AG08395 (cell line): ENCODE data around the gene EFCAB5.
A peak's percentile ranks its signal among the peaks of the same experiment; 100 is the strongest.
"Not testable (repeated sequence)": the region's sequence is repeated elsewhere in the genome, so short reads cannot be mapped to it uniquely, and the experiment has no call there.

Source experiments
- DNase-seq: peaks from one replicate; pipeline ENCODE4 v3.0.0; 2012; ENCODE audit warnings: mixed read lengths, low spot score

Gene EFCAB5

DNA sequence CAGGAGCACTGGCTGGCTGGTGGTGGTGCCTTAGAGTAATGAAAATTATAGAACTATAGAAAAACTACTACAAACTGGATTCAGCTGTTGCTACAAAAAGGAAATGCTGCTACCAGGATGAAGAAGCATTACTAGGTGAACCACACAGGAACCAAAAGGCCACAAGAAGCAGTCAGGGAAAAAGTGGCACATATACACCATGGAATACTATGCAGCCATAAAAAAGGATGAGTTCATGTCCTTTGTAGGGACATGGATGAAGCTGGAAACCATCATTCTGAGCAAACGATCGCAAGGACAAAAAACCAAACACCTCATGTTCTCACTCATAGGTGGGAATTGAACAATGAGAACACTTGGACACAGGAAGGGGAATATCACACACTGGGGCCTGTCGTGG lies 5.5 kb upstream of the EFCAB5 start:
- not testable (repeated sequence) for DNase-seq

DNA sequence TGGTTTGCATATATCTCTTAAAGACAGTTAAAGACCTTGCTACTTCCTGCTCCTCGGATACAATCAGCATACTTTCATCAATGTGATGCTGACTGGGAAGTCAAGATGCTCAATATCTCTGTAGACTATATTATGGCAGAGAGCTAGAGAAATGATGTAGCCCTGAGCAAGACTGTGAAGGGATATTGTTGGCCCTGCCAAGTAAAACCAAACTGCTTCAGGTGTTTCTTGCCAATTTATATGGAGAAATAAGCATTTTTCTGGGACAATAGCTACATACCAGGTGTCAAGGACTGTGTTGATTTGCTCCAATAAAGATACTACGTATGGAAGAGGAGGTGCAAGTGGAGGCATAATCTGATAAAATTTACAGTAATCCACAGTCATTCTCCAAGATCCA lies 4.7 kb upstream of the EFCAB5 start:
- DNase-seq: no peak

DNA sequence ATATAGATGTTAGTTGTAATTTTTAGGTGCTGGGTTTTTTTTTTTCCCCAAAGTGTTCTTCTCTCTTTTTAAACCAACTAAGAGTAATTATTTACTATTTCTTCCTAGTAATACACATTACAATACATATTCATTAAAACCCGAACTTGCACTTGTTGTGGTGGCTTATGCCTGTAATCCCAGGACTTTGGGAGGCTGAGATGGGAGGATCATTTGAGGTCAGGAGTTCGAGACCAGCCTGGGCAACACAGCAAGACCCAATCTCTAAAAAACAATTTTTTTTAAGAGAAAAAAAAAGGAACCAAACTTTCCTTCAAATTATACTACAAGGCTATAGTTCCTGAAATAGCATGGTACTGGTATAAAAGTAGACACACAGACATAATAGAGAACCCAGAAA lies 3.8 kb downstream of the EFCAB5 start:
- DNase-seq: no peak

DNA sequence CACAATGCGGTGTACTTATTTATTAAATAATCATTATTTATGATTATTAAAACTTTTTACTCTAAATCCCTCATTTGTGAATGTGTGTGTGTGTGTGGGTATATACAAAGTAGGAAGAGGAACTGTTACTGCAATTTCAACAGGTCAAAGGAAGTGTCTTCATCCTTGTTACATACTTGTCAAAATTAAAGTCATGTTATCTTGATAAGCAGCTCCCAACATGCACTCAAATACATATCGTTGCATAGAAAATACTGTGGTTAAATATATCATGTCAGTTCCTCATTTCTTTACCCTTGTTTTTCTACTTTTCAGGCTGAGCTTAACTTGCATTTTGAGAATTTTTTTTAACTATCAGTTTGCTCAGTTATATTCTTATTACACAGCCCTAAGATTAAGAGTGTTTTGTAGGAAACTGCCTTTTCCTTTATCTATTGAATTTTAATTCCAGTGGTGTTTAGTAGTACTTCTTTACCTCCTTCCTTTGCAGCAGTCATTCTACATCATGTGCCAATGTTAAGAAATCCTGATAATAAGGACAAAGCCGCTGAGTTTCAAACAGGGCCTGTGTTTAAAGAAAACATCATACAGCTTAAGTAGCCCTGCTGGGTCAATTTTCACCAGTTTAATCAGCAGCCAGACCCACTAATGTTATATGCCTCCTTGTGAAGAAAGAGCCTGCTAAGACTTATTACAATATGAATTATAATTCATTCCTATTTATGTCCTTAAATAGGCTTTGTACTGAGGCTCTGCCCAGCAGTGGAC lies 7.2 kb downstream of the EFCAB5 start:
- no peak for DNase-seq

DNA sequence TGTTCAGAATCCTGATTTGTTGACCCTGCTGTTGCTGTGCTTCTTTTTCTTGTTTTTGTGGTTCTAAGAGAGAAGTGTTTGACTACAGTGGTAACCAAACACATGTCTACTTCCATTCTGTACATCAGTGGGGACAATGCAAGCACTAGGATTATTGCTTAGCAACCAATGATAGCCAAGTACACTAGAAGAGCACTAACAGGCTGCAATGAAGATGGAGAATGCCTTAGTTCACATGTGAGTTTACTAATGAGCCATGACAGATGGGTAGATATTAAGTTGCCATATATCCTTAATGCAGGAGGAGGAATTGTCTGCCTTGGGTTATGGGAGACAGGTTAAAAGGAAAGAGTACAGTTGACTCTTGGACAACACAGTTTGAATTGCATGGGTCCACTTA lies 8.3 kb downstream of the EFCAB5 start:
- DNase-seq: no peak

DNA sequence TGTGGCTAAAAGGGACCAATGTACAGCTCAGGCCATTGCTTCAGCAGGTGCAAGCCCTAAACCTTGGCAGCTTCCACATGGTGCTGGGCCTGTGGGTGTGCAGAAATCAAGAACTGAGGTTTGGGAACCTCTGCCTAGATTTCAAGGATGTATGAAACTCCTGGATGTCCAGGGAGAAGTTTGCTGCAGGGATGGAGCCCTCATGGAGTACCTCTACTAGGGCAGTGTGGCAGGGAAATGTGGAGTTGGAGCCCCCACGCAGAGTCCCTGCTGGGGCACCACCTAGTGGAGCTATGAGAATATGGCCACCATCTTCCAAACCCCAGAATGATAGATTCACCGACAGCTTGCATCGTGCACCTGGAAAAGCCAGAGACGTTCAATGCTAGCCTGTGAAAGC lies 13.0 kb downstream of the EFCAB5 start:
- DNase-seq: no peak

DNA sequence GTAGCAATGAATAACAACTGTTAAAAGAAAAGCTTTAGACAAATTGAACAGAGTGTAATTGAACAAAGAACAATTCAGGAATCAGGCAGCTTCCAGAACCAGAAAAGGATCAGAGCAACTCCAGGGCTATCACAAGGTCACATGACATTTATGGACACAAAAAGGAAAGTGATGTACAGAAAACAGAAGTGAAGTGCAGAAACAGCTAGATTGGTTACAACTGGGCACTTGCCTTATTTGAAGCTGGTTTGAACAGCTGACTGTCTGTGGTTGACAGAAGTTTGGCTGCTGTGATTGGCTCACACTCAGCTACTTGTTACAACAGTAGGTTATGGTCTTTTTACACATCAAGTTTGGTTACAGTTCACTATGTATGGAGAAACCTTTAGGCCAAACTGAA lies 14.8 kb downstream of the EFCAB5 start:
- DNase-seq: no peak

DNA sequence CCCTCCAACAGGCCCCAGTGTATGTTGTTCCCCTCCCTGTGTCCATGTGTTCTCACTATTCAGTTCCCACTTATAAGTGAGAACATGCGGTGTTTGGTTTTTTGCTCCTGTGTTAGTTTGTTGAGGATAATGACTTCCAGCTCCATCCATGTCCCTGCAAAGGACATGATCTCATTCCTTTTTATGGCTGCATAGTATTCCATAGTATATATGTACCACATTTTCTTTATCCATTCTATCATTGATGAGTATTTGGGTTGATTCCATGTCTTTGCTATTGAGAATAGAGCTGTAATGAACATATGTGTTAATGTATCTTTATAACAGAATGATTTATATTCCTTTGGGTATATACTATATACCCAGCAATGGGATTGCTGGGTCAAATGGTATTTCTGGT lies 16.1 kb downstream of the EFCAB5 start:
- DNase-seq: not testable (repeated sequence)

DNA sequence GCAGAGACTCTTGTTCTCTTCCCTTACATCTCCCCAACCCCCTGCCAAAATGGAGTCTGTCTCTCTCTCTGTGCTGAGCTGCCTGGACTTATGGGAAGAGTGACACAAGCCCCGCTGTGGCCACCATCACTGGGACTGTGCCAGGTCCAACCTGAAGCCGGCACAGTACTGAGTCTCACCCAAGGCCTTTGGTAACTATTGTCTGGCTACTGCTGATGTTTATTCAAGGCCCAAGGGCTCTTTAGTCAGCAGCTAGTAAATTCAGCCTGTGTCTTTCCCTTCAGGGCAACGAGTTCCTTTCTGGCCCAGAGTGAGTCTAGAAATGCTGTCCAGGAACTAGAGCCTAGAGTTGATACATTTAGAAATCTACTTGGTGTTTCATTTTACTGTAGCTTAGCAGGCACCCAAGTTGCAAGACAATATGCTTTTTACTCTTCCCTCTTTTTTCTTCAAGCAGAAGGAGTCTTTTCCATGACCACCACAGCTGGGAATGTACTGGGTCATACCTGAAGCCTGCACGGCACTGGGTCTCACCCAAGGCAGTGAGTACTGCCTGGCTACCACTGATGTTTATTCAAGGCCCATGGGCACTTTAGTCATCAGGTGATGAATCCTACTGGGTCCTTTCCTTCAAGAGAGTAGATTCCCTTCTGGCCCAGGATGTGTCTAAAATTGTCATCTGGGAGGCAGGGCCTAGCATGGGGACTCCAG lies 17.7 kb downstream of the EFCAB5 start:
- no peak for DNase-seq

DNA sequence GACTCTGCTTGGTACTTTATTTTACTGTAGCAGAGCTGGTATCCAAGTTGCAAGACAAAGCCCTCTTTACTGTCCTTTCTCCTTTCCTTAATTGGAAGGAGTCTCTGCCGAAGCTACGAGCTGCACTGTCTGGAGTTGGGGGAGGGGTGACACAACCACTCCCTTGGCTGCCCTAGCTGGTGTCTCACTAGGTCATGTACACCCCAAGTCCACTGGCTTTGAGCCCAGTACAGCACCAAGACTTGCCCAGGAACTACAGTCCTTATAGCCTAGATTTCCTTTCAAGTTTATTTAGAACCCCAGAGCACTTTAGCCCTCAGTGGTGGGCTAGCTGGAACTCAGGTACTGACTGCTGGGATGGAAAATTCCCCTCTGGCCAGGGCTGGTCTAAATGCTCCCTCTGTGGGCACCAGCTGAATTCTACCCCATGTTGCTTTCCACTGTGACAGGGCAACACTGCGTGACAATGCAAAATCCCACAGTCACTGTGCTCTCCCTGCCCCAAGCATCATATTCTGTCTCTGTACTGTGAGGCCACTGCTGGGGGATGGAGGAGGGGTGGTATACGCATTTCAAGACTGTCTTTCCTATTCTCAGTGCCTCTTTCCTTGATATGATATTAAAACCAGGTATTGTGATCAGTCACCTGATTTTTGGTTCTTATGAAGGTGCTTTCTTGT lies 18.4 kb downstream of the EFCAB5 start:
- no peak for DNase-seq

DNA sequence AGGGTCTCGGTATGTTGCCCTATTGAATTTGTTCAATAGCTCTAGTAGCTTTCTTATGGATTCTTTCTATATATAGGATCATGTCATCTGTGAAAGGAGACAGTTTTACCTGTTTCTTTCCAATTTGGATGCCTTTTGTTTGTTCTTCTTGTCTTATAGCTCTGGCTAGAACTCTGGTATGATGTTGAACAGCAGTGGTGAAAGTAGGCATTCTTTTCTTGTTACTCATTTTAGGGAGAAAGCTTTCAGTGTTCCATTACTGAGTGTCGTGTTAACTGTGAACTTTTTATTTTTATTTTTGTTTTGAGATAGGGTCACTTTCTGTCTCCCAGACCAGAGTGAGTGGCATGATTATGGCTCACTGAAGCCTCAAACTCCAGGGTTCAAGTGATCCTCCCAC lies 21.2 kb downstream of the EFCAB5 start:
- no peak for DNase-seq

DNA sequence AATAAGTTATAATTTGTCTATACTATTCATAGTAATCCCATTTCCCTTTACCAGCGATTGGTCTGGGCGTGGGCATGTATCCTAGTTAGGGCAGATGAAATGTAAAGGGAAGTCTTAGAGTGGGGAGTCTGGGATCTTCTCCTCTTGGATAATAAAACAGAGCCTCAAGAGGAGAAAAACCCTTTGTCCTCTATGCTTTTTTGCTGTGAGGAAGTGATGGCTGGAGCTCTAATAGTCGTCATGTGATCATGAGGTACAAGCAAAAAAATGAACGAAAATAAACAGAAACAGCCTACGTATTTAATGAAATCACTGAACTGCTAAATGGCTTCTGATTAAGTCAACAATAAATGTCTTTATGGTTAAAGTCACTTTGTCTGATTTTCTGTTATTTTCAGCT lies 26.8 kb downstream of the EFCAB5 start:
- no peak for DNase-seq

DNA sequence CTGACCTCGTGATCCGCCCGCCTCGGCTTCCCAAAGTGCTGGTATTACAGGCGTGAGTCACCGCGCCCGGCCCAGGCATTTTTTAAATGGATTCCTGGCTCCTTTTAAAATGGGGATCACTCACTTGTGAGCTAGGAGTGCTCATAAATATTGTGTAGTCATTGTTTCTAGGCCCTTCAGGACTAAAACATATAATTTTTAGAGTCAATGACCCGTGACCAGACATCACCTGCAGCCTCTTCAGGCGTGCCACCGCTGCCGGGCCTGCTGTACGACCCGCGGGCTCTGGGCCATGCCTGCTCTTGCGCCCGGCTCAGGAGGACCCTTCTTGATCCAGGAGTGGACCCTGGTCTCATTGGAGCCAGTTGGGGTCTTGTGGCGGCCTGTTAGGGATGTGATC lies 30.8 kb downstream of the EFCAB5 start:
- no peak for DNase-seq

DNA sequence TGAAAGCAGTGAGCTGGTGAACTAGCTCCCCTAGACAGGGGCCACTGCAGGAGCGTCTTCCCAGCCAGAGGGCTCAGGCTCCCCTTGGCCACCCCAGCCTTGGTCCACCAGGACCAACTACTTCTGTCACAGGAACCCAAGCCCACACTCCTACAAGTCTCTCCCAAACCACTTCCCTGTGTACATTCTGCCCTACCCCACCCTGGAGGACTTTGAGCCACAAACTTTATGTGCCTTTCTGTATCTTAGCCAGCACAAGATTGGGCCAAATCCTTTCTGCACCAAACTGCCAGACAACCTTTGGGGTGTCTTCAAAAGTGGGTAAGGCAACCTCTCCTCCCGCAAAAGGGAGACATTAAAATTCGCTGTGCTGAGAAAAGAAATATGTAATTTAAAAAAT lies 31.6 kb downstream of the EFCAB5 start:
- DNase-seq: no peak

DNA sequence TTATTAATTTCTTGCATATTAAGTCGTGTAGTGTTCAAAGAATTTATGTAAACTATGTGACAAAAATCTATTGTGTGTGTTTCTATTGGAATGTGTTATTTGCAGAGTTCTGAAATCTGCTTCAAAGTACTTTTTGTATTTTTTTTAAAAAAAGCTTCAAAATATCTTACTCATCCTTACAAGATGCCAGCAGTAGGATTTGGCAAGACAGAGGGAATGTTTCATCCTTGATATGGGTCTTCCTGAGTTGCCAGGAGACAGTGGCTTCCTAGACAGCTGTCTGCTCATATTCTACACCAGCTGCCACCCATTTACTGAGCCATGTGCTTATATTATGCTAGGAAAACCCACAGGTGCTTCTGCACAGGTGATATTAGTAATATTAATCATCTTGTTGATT lies 36.4 kb downstream of the EFCAB5 start:
- peak; percentile 77 for DNase-seq

DNA sequence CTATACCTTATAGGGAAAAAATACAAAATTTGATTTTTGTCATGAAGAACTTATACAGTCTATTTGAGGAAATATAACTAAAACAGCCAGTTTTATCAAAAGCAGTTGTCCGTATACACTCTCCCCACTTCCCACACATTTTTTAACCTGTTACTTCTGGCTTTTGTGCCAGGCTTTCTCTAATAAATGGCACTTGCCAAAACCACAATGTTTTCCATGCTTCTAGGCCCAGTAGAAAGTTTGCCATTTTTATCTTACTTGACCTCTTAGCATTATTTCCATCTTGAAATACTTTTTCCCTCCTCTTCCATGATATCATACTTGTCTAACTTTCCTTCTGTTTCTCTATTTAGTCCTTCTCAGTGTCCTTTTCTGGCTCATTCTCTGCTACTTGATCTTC lies 38.8 kb downstream of the EFCAB5 start:
- DNase-seq: no peak

DNA sequence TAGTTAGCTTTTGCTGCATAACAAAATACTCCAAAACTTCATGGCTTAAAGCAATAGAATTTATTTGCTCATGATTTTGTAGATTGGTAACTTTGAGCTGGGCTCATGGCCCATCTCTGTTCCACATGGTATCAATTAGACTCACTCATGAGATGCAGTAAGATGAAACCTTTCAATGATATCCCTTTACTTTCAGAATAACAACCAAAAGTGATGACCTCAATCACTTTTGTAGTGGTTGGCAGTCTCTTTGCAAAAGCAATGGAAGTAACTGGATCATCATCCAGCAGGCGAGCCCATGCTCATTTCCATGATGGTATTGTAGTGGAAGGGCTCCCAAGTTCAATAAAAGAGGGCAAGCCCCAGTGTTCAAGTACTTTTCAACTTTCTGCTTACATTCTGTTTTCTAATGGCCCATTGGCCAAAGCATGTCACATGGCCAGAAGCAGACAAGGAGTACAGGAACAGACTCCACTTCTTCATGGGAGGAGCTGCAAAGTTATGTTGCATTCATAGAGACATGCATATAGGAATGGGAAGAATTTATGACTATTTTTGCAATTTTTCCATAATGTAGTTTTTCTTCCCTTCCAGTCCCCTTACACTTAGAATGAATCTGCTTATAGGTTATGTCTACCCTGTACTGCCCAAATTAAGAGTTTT lies 41.7 kb downstream of the EFCAB5 start:
- DNase-seq: no peak

DNA sequence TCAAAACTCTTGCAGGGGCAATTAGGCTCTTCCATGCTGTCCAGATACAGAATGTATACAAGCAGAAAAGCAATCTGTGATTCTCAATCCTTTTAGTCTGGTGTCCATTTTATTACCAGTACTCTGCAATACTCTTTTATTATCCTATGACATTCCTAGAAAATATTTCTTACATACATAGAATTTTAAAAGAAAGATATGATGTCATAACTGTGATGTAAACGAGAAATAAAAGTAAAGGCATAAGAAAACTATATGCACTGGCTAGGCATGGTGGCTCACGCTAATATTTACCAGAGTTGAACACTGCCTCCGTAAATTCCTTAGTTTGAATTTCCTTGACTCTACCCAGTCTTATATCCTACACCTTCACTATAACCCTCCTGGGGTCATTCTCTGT lies 55.0 kb downstream of the EFCAB5 start:
- no peak for DNase-seq

DNA sequence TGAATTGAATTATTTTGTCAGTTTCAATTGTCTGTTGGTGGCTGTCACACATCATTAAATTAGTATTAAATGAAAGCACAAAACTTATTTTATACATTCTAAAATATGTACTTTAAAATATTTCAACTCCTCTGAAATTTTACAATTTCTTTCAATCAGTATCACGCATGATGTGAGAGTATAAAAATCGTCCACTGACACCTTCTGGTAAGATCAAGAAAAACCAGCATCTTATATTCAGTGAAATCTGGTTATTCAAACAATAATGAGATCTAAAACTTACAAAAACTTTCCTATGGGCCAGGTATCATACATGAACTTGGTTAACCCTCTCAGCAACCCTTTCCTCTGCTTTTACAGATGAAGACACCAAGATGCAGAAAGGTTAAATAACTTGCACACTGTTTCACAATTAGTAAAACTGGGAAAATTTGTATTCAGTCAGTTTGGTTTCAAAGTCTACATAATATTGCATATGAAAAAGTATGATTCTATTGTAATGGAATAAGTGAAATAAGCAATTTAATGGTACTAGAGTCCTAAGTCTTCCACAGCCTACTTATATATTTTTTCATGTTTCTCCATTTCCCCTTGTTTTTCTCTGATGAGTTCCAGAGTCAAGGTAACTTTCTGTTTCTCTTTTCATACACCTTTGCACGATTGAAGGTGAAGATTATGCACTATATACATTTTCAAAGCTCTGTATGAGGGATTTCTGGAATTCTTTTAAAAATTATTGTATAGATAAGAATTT lies 58.7 kb downstream of the EFCAB5 start:
- no peak for DNase-seq

DNA sequence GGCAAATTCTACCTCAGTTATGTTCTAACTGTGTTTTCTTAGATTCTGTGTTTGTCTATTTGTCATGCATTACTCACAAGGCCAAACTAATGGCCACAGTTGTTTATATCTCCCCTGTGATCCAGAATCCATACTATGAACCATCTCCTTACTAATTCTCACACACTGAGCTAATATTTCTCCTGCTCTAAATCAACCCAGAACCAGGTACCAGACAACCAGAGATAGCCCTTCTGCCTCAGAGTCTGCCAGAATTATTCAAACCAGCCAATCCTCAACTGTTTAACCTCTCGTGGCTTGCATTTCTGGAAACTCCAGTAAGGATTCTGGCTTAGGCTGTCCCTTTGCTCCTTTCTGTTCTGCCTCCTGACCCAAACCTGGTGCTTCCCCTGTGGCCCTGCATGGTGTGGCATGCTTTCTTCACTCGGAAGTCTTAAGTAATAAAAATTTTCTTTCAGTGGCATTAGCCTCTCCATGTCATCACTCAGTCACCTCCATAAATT lies 59.4 kb downstream of the EFCAB5 start:
- no peak for DNase-seq

DNA sequence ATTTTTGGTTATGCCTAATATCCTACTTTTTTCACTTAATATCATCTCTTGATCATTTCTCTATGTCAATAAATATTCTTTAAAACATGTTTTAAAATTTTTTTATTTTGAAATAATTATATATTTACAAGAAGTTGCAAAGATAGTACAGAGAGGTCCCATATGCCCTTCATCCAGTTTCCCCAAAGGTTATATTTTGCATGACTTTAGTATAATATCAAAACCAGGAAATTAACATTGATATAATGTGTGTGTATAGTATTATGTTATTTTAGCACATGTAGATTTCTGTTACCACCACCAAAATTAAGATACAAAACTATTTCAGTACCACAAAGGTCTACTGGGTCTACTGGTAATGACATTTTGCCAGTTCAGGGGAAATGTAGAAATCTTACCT lies 60.7 kb downstream of the EFCAB5 start:
- DNase-seq: no peak
